ENCODE measurements around the gene CYP1A2. TPM values are rescaled to one million over a fixed set of nuclear protein-coding genes. Genes with fewer than 3 reads are reported as not detected.
A peak's percentile ranks its signal among the peaks of the same experiment; 100 is the strongest.

CYP1A2 gene
- total RNA-seq, 2 donors from 2014 or later = not detected

DNA sequence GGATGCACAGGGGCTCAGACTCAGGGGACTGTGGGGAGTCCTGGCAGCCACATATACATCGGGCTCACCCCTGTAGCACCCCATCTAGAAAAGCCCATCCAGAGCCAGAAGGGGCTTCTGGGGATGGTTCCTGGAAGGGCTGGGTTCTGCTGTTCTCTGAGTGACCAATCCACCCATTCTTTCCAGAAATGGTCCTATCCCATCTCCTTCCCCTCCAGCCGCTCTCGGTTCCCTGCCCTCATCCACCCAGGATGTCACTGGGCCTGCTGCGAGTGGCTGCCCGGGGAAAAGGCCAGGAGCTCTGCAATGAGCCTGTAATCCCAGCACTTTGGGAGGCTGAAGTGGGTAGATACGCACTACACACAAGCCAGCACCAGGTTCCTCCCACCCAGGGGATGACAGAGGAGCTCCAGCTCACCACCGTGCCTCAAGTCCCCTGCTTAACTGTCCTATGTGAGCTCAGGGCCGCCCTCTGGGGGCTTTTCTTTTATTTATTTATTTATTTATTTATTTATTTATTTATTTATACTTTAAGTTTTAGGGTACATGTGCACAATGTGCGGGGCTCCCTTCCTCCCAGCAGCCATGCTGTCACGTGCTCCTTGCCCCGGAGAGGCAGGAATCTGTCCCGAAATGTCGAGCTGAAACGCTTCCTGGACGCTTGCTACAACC is 19.6 kb downstream of the CYP1A2 start:
- no peak overlapping the region for H3K4me3 ChIP-seq (ENCODE audit: low read length)

DNA sequence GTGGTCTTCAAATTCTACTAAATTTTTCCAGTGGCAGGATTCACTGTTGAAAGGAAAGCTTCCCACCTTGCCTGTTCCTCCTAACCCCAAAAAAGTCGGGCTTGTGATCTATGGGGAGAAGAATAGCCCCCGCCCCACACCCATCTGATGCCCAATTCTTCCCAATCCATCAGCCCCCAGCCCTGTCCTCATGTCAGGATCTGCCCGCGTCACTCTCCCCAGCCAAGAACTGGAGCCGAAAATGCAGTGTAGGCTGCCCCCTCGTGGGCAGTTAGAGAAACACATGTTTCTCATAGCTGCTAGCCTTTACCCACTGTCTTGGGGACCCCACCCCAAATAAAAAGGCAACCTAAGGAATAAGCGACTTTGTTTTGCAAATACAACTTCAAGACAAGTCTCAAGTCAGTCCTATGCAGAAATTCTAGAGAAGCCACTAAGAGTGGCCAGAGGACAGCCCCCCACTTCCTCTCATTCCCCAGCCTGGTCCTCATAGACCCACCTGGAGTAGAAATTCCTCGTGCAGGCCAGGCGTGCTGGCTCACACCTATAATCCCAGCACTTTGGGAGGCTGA is 20.2 kb downstream of the CYP1A2 start:
- Histone ChIP-seq H3K4me1 (ENCODE audit: control insufficient read depth, insufficient read depth, low read length) (peaks cover 9% of the 10 kb centered on the region), H3K27ac (ENCODE audit: low read depth, low read length) (no peak overlapping the region), H3K36me3 (ENCODE audit: control insufficient read depth, insufficient read depth, low read length) (no peaks in the 10 kb centered on the region), H3K27me3 (ENCODE audit: control insufficient read depth, insufficient read depth, low read length, poor library complexity, severe bottlenecking) (peaks cover 11% of the 10 kb centered on the region), H3K9me3 (ENCODE audit: control insufficient read depth, low read length) (no peaks in the 10 kb centered on the region), H3K9ac (ENCODE audit: extremely low read depth, low read length, poor library complexity, severe bottlenecking) (no peak overlapping the region), H3K4me3 (ENCODE audit: low read length) (no peak overlapping the region)
- H3K27ac Mint-ChIP-seq = peak overlapping the region; percentile 14
- peak overlapping the region; percentile 14 for H3K4me3 Mint-ChIP-seq
- H3K36me3 Mint-ChIP-seq (ENCODE audit: low read depth) = no peaks in the 10 kb centered on the region
- H3K4me1 Mint-ChIP-seq = peaks cover 22% of the 10 kb centered on the region
- WGBS, 2 experiments (ENCODE audit: insufficient coverage in 1 of 2, insufficient read length in 1 of 2) = 5 to 18% methylated on average over 4 to 9 of the region's 9 CpGs
- H3K27me3 Mint-ChIP-seq (ENCODE audit: insufficient read depth) = peaks cover 9% of the 10 kb centered on the region
- peak; percentile 90 for DNase-seq
- H3K9me3 Mint-ChIP-seq = no peaks in the 10 kb centered on the region
- TF ChIP-seq, protein P1, sequence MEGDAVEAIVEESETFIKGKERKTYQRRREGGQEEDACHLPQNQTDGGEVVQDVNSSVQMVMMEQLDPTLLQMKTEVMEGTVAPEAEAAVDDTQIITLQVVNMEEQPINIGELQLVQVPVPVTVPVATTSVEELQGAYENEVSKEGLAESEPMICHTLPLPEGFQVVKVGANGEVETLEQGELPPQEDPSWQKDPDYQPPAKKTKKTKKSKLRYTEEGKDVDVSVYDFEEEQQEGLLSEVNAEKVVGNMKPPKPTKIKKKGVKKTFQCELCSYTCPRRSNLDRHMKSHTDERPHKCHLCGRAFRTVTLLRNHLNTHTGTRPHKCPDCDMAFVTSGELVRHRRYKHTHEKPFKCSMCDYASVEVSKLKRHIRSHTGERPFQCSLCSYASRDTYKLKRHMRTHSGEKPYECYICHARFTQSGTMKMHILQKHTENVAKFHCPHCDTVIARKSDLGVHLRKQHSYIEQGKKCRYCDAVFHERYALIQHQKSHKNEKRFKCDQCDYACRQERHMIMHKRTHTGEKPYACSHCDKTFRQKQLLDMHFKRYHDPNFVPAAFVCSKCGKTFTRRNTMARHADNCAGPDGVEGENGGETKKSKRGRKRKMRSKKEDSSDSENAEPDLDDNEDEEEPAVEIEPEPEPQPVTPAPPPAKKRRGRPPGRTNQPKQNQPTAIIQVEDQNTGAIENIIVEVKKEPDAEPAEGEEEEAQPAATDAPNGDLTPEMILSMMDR (conservative IDR thresholded peaks at IDR 0.05) = peak; percentile 91

More for the DNA sequence above, 19.6 kb downstream of the CYP1A2 start:
- TF ChIP-seq, protein P1 (conservative IDR thresholded peaks at IDR 0.05) = no peak
- peaks cover 13% of the 10 kb centered on the region for H3K27me3 Mint-ChIP-seq (ENCODE audit: insufficient read depth)
- H3K4me3 Mint-ChIP-seq = peak overlapping the region; percentile 14
- no peaks in the 10 kb centered on the region for H3K9me3 ChIP-seq (ENCODE audit: control insufficient read depth, low read length)
- H3K27me3 ChIP-seq (ENCODE audit: control insufficient read depth, insufficient read depth, low read length, poor library complexity, severe bottlenecking) = peaks cover 11% of the 10 kb centered on the region
- H3K4me1 Mint-ChIP-seq = peaks cover 16% of the 10 kb centered on the region
- whole genome bisulfite sequencing, 2 experiments (ENCODE audit: insufficient coverage in 1 of 2, insufficient read length in 1 of 2) = 42 to 59% methylated on average over 8 to 14 of the region's 15 CpGs
- DNase-seq = no peak
- H3K36me3 ChIP-seq (ENCODE audit: control insufficient read depth, insufficient read depth, low read length) = no peaks in the 10 kb centered on the region
- no peak overlapping the region for H3K27ac ChIP-seq (ENCODE audit: low read depth, low read length)
- H3K36me3 Mint-ChIP-seq (ENCODE audit: low read depth) = no peaks in the 10 kb centered on the region
- H3K4me1 ChIP-seq (ENCODE audit: control insufficient read depth, insufficient read depth, low read length) = peaks cover 4% of the 10 kb centered on the region
- no peak overlapping the region for H3K27ac Mint-ChIP-seq
- H3K9ac ChIP-seq (ENCODE audit: extremely low read depth, low read length, poor library complexity, severe bottlenecking) = no peak overlapping the region
- no peaks in the 10 kb centered on the region for H3K9me3 Mint-ChIP-seq

DNA sequence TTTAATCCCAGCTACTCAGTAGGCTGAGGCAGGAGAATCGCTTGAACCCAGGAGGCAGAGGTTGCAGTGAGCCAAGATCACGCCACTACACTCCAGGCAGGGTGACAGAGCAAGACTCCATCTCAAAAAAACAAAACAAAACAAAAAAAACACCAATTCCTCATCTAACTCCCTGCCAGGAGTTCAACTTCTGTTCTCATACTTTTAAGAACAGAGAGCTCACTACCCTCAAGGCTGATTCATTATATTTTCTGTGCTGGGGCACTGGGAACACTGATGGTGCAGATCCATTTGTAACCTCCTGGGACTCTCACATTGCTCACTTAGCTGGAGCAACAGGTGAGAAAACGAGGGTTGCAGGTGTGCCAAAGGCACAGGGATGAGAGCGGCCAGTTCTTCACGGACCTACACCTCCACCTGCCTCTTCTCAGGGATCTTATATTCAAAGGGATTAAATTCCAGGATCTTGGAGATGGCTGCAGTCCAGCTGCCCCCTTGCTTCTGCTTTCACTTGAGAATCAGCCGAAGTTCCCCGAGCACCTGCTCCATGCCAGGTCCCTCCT is 20.9 kb downstream of the CYP1A2 start:
- Mint-ChIP-seq H3K9me3 (no peaks in the 10 kb centered on the region), H3K27me3 (ENCODE audit: insufficient read depth) (peaks cover 9% of the 10 kb centered on the region), H3K4me3 (no peak overlapping the region), H3K4me1 (peaks cover 27% of the 10 kb centered on the region), H3K36me3 (ENCODE audit: low read depth) (no peaks in the 10 kb centered on the region), H3K27ac (no peak overlapping the region)
- H3K9ac ChIP-seq (ENCODE audit: extremely low read depth, low read length, poor library complexity, severe bottlenecking) = no peak overlapping the region
- TF ChIP-seq, protein P1 (conservative IDR thresholded peaks at IDR 0.05) = no peak
- H3K9me3 ChIP-seq (ENCODE audit: control insufficient read depth, low read length) = no peaks in the 10 kb centered on the region
- H3K27me3 ChIP-seq (ENCODE audit: control insufficient read depth, insufficient read depth, low read length, poor library complexity, severe bottlenecking) = peaks cover 11% of the 10 kb centered on the region
- no peak overlapping the region for H3K27ac ChIP-seq (ENCODE audit: low read depth, low read length)
- H3K36me3 ChIP-seq (ENCODE audit: control insufficient read depth, insufficient read depth, low read length) = no peaks in the 10 kb centered on the region
- H3K4me1 ChIP-seq (ENCODE audit: control insufficient read depth, insufficient read depth, low read length) = peaks cover 9% of the 10 kb centered on the region
- H3K4me3 ChIP-seq (ENCODE audit: low read length) = no peak overlapping the region
- 86 to 87% methylated on average over 7 of the region's 7 CpGs for WGBS, 2 experiments (ENCODE audit: insufficient coverage in 1 of 2, insufficient read length in 1 of 2)
- DNase-seq = no peak
